VCaP (cell line): ENCODE results near the gene HLCS.

Experiments
- H3K27ac ChIP-seq: fragments of 450-650 bp; 2 replicates; pipeline ENCODE4 v1.5.1; 2017
- TF ChIP-seq, protein P1 (sequence below): fragments of 450-650 bp; conservative IDR thresholded peaks from 2 replicates; pipeline ENCODE4 v1.5.1; 2017; ENCODE audit warnings: mild to moderate bottlenecking, moderate library complexity

The HLCS gene

GRCh38 chr21:36839735-36840134 lies 126.7 kb downstream of the HLCS start:
- TF ChIP-seq, protein P1, sequence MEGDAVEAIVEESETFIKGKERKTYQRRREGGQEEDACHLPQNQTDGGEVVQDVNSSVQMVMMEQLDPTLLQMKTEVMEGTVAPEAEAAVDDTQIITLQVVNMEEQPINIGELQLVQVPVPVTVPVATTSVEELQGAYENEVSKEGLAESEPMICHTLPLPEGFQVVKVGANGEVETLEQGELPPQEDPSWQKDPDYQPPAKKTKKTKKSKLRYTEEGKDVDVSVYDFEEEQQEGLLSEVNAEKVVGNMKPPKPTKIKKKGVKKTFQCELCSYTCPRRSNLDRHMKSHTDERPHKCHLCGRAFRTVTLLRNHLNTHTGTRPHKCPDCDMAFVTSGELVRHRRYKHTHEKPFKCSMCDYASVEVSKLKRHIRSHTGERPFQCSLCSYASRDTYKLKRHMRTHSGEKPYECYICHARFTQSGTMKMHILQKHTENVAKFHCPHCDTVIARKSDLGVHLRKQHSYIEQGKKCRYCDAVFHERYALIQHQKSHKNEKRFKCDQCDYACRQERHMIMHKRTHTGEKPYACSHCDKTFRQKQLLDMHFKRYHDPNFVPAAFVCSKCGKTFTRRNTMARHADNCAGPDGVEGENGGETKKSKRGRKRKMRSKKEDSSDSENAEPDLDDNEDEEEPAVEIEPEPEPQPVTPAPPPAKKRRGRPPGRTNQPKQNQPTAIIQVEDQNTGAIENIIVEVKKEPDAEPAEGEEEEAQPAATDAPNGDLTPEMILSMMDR, result no peak

GRCh38 chr21:36839123-36839522 lies 127.3 kb downstream of the HLCS start:
- TF ChIP-seq, protein P1, result no peak
- no peak overlapping the region for H3K27ac ChIP-seq

More at GRCh38 chr21:36839735-36840134, 126.7 kb downstream of the HLCS start:
- no peak overlapping the region for H3K27ac ChIP-seq

DNA sequence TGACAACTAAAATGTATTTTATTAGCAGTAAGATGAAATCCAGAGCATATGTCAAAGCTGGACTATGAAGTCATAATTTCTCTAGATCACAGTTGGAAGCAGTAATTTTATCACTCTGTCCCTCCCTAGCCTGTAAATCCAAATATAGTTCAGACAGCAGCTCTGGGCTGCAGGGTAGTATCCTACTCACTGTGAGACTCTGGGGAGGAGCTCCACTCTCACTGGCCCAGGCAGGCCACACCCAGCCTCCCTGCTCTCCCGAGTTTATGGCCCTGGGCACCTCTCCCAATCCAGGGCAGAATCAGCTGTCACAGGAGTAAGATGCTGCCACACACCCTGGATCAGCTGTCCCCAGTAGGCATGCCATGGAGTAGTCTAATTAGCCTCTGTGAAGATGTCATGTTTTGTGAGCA lies 131.1 kb downstream of the HLCS start:
- peak overlapping the region; percentile 22 for H3K27ac ChIP-seq
- TF ChIP-seq, protein P1, result no peak

GRCh38 chr21:36834192-36834591 lies 132.3 kb downstream of the HLCS start:
- TF ChIP-seq, protein P1, result no peak
- no peak overlapping the region for H3K27ac ChIP-seq

- TF ChIP-seq, protein P1, result no peak
Measured at GRCh38 chr21:36830100-36830499, 136.4 kb downstream of the HLCS start.

GRCh38 chr21:36828891-36829515 lies 137.5 kb downstream of the HLCS start:
- TF ChIP-seq, protein P1, result no peak
- no peak overlapping the region for H3K27ac ChIP-seq

More at GRCh38 chr21:36830100-36830499, 136.4 kb downstream of the HLCS start:
- H3K27ac ChIP-seq, result no peak overlapping the region

- TF ChIP-seq, protein P1, result no peak
Measured at GRCh38 chr21:36828208-36828607, 138.3 kb downstream of the HLCS start.

More at GRCh38 chr21:36828208-36828607, 138.3 kb downstream of the HLCS start:
- H3K27ac ChIP-seq, result no peak overlapping the region
